Measurements from ENCODE around the gene MAD1L1. TPM values are rescaled to one million over a fixed set of nuclear protein-coding genes. Genes with fewer than 3 reads are reported as not detected.

The MAD1L1 gene
- total and polyA plus RNA-seq, 2 of the 8 experiments (the other 6 are each of a cell fraction or from before 2014, with no cell fraction given), result 40.4 to 44.6 TPM

DNA sequence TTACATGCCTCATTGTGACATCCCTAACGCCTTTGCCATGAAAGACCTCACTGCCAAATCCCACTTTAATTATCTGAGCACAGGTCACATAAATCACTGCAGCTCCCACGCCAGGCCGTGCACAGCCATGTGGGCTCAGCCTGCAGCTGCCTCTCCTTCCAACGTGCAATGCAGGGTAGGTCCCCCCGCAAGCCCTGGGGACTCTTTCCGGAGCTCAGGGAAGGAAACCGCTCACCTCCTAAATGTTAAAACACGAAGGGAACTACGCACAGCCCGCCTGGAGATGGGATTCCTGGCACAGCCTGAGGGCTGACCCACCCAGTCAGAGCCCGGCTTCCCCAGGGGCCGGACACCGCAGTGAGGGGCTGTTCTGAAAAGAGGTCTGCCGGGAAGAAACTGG lies 128.0 kb downstream of the MAD1L1 start (continued):
- TF ChIP-seq SIX5 (IDR thresholded peaks at IDR 0.05; ENCODE audit: low read depth, low read length), result no peak
- no peak for TF ChIP-seq NRF1 (IDR thresholded peaks at IDR 0.05; ENCODE audit: low read depth, low read length)
- TF ChIP-seq, protein P1, sequence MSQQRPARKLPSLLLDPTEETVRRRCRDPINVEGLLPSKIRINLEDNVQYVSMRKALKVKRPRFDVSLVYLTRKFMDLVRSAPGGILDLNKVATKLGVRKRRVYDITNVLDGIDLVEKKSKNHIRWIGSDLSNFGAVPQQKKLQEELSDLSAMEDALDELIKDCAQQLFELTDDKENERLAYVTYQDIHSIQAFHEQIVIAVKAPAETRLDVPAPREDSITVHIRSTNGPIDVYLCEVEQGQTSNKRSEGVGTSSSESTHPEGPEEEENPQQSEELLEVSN (IDR thresholded peaks at IDR 0.05), result no peak
- TF ChIP-seq PHF8 (conservative IDR thresholded peaks at IDR 0.05; ENCODE audit: low read depth, low read length), result no peak
- no peak for TF ChIP-seq EGR1 (IDR thresholded peaks at IDR 0.05; ENCODE audit: borderline replicate concordance, low read depth, low read length)
- no peak for TF ChIP-seq KDM1A (IDR thresholded peaks at IDR 0.05; ENCODE audit: borderline replicate concordance, low read length)
- TF ChIP-seq SP2 (IDR thresholded peaks at IDR 0.05; ENCODE audit: low read length), result no peak
- TF ChIP-seq YY1 (IDR thresholded peaks at IDR 0.05; ENCODE audit: low read depth, low read length), result no peak
